Left ventricle myocardium inferior (tissue), 1 donor: ENCODE results near the gene IKZF1. TPM values are rescaled to one million over a fixed set of nuclear protein-coding genes. Genes with fewer than 3 reads are reported as not detected.

ENCODE experiments used
- DNase-seq: peaks from one replicate; pipeline ENCODE4 v3.0.0-alpha.2; 2020
- H3K27ac ChIP-seq: fragments of 200-600 bp; replicated peaks from 2 replicates; pipeline ENCODE4 v1.8.0; 2021
- H3K27me3 ChIP-seq: fragments of 200-600 bp; 2 replicates; pipeline ENCODE4 v1.8.0; 2021; ENCODE audit warnings: low read depth
- H3K36me3 ChIP-seq: fragments of 200-600 bp; 2 replicates; pipeline ENCODE4 v1.8.0; 2021
- H3K4me1 ChIP-seq: fragments of 200-600 bp; 2 replicates; pipeline ENCODE4 v1.8.0; 2021
- H3K4me3 ChIP-seq: fragments of 200-600 bp; 2 replicates; pipeline ENCODE4 v1.8.0; 2021; ENCODE audit warnings: mild to moderate bottlenecking, moderate library complexity
- H3K9me3 ChIP-seq: fragments of 200-600 bp; replicated peaks from 2 replicates; pipeline ENCODE4 v1.8.0; 2021
- CTCF ChIP-seq: fragments of 200-600 bp; IDR thresholded peaks from 2 replicates; pipeline ENCODE4 v1.8.0; 2021; ENCODE audit warnings: antibody characterized with exemption, mild to moderate bottlenecking, borderline replicate concordance
- intact Hi-C: fragments of 100-400 bp; cut with micrococcal nuclease; formaldehyde crosslinking; loops from one replicate; pipeline ENCODE4 v1.11.0; 2022
- total RNA-seq: library from RNA; stranded (reverse); fragmentation: NEBNext Ultra II Directional; extraction: Animal tissue kit (Norgen Biotek cat#: 25700); gene quantifications from one replicate; pipeline ENCODE4 v1.2.1, GENCODE V29; 2021
- donor health status: DM: no; HTN: yes; CAD: no; lungs with severe emphysema.

Gene IKZF1
- total RNA-seq, 1 donor from 2014 or later: 2.1 TPM

DNA sequence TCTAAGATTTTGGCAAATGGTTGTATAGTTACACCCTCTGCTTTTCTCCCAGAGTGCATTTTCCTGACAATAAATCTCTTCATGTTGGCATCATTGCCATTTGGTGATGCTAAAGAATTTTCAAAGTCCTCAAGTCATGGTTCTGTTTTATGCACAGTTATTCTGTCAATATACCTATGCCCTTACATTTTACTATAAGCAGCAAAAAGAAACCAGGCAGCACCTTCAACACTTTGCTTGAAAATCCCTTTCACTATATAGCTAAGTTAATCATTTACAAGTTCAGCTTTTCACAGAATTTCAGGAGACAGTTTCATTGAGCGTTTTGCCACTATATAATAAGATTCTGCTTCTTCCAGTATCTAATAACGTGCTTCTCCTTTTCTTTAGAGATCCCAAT is 123.0 kb downstream of the IKZF1 start:
- Histone ChIP-seq H3K36me3 (no peaks in the 10 kb centered on the region), H3K4me1 (no peaks in the 10 kb centered on the region), H3K27me3 (no peaks in the 10 kb centered on the region), H3K9me3 (no peaks in the 10 kb centered on the region), H3K27ac (no peak overlapping the region), H3K4me3 (no peak overlapping the region)
- intact Hi-C loops: no loop called here
- no peak for TF ChIP-seq CTCF
- DNase-seq: no peak

DNA sequence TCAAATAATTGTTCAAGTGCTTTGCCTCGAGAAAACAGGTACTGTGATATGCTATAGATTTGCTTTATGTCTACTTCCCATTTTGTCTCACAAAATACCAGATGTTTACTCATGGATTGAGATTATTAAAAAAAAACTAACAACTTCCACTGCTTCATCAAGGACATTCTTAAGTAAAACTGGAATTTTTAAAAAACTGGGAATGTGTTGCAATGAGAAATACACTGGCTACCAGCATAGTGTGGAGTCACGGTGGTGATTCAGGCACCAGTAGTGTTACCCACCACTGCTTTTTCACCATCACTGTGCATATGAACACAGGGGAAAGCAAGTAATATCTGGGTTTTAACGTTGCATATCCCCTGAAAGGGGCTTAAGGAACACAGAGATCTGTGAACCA is 124.4 kb downstream of the IKZF1 start:
- Histone ChIP-seq H3K4me3 (no peak overlapping the region), H3K36me3 (no peaks in the 10 kb centered on the region), H3K4me1 (no peaks in the 10 kb centered on the region), H3K27me3 (no peaks in the 10 kb centered on the region), H3K27ac (no peak overlapping the region), H3K9me3 (no peaks in the 10 kb centered on the region)
- no peak for DNase-seq
- TF ChIP-seq CTCF: no peak
- intact Hi-C loops: no loop called here

DNA sequence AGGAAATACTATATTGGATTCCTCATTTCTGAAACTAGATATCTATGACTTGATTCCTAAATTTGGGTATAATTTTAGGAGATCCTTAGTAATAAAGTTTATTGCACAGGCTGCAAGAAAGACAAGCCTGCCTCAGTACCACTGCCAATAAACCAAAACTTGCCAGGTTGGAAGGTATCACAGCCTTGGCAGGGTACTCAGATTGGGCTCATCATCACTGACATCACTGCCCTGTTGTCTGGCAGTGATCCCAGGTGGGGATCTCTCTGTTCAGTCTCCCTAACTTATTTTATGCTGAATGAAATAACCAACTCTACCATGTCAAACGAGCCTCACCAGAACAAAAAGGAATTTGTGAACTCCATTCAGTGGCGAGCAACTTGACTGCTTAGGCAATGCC is 126.8 kb downstream of the IKZF1 start:
- TF ChIP-seq CTCF: no peak
- no peaks in the 10 kb centered on the region for H3K4me1 ChIP-seq
- no peak for DNase-seq
- no peak overlapping the region for H3K4me3 ChIP-seq
- H3K9me3 ChIP-seq: no peaks in the 10 kb centered on the region
- H3K27ac ChIP-seq: no peak overlapping the region
- no peaks in the 10 kb centered on the region for H3K27me3 ChIP-seq
- H3K36me3 ChIP-seq: no peaks in the 10 kb centered on the region
- intact Hi-C loops: no loop called here

DNA sequence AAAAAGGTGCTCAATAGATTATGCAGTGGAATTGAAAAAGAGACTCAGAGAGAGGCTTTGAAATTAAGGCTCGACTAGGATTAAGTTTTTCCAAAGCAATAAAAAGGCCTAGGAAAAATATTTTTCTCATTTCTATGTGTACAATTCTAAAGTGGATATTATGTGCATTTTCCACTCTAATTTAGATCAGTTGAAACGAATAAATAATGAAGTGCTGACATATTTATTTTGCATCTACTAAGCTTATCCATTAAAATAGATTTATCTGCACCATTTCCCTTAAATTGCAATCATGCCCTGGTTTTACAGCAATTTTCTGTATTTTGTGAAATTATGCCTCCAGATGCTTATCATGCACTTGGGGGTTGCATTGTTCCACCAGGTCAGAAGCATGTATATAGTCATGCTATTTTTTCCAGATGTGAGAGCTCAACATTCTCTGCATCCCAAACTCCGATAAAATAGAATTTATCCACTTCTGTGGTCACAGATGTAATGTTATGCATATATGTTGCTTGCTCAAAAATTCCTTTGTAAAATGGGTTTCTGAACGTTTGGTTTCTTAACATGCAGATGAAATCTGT is 127.3 kb downstream of the IKZF1 start:
- TF ChIP-seq CTCF: no peak
- intact Hi-C loops: no loop called here
- Histone ChIP-seq H3K36me3 (no peaks in the 10 kb centered on the region), H3K4me3 (no peak overlapping the region), H3K4me1 (no peaks in the 10 kb centered on the region), H3K27ac (no peak overlapping the region), H3K27me3 (no peaks in the 10 kb centered on the region), H3K9me3 (no peaks in the 10 kb centered on the region)
- DNase-seq: no peak

DNA sequence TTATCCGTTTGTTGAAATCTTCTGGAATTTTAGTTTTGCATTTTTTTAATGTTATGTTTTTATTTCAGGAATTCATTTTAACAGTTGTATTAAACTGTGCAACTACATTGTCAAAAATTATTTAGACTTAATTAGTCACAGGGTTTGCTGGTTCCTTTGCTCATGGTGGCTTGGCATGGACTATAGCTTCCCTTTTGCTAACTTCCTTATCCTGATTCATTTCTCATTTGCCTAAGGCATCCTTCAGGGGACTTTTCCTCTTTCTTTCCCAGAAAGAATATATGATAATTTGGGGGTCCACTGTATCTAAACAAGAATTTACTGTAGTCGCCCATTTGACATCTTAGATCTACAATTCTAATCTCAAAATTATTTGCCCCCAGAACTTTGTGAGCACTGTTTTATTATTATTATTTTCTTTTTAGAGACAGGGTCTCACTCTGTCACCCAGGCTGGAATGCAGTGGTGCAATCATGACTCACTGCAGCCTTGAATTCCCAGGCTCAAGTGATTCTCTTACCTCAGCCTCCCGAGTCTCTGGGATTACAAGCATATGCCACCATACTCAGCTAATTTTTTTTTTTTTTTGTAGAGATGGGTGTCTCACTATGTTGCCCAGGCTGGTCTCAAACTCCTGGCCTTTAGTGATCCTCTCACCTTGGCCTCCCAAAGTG is 131.8 kb downstream of the IKZF1 start:
- intact Hi-C loops: no loop called here
- Histone ChIP-seq H3K27ac (no peak overlapping the region), H3K4me1 (no peaks in the 10 kb centered on the region), H3K36me3 (peaks cover 4% of the 10 kb centered on the region), H3K4me3 (no peak overlapping the region), H3K9me3 (no peaks in the 10 kb centered on the region), H3K27me3 (no peaks in the 10 kb centered on the region)
- no peak for DNase-seq
- no peak for TF ChIP-seq CTCF
